Measurements from ENCODE around the gene PAFAH1B2. TPM values are rescaled to one million over a fixed set of nuclear protein-coding genes. Genes with fewer than 3 reads are reported as not detected.

The PAFAH1B2 gene
- polyA plus RNA-seq, 1 donor from 2014 or later = 85.9 TPM

DNA sequence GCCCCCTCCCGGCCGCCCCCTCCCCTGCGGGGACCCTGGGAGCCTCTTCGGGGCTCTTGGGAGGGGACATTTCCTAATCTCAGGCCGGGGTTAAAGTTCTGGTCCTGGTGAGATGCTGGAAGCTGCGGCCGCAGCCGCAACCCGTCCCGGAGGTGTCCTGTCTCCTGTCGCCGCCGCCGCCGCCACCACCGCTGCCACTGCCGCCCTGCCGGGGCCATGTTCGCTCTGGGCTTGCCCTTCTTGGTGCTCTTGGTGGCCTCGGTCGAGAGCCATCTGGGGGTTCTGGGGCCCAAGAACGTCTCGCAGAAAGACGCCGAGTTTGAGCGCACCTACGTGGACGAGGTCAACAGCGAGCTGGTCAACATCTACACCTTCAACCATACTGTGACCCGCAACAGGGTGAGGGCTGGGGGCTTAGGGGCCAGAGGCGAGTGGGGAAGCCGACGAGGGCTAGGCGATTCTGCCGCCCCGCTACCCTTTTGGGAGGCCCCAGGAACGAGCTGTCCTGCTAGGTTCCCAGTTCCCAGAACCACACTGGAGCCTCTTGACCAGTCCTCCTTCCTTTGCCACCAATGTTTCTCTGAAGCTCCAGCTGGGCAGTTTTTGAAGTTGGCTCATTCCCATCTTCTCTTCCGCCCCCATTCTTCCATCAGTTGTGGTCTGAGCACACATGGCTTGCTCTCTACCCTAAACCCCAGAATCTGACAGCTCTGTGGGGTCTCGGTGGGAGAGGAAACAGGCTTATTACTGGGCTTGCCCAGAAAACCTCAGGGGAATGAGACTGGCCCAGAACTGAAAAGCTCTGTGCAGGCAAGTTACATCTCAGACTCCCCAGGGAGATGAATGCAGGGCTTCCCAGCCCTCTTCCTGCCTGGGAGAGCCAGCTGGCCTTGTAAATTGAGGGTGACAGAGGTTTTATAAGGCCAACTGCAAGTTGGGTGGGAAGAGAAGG lies 35.2 kb downstream of the PAFAH1B2 start:
- Histone ChIP-seq H3K27ac (ENCODE audit: low read length) (peak overlapping the region; percentile 79), H3K9me2 (ENCODE audit: insufficient read depth, low read length) (no peaks in the 10 kb centered on the region), H3K4me3 (ENCODE audit: low read length) (peak overlapping the region; percentile 98), H3K4me2 (ENCODE audit: low read length) (peak overlapping the region; percentile 94), H3K9me3 (ENCODE audit: low read length) (no peaks in the 10 kb centered on the region), H3K27me3 (ENCODE audit: insufficient read depth, low read depth, low read length) (no peaks in the 10 kb centered on the region), H4K20me1 (ENCODE audit: insufficient read depth) (no peaks in the 10 kb centered on the region), H2AFZ (ENCODE audit: low read depth, low read length) (peak overlapping the region; percentile 56), H3K79me2 (replicated peaks; ENCODE audit: insufficient read depth, low read length) (no peaks in the 10 kb centered on the region), H3K36me3 (ENCODE audit: insufficient read depth, low read length) (no peaks in the 10 kb centered on the region), H3K9ac (ENCODE audit: low read length) (peak overlapping the region; percentile 77), H3F3A (ENCODE audit: insufficient read depth, low read length, poor library complexity, severe bottlenecking) (no peaks in the 10 kb centered on the region)
- TF ChIP-seq MXI1 (conservative IDR thresholded peaks at IDR 0.05; ENCODE audit: poor library complexity, severe bottlenecking) (peak; percentile 2), EZH2 (IDR thresholded peaks at IDR 0.05; ENCODE audit: borderline replicate concordance, insufficient read depth, low read length, poor library complexity, severe bottlenecking) (no peak)

DNA sequence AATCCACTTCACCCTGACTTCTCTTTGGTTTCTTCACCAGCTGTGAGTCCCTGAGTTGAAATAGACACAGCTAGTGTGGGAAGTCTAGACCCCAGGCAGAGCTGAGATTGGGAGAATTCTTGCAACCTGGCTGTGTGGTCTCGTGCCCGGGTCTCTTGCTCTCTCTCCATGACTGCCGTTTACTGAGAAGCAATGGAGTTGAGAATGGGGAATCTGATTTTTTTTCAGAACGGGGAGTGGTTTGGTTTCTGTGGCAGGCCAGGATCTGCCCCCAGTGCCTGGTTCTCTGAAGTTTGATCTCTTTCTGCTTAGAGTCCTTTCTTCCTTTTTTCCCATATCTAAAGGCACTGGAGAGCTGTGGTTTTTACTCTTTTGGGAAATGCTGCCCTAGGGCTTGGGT lies 35.9 kb downstream of the PAFAH1B2 start:
- no peaks in the 10 kb centered on the region for H3K9me2 ChIP-seq (ENCODE audit: insufficient read depth, low read length)
- H3K9me3 ChIP-seq (ENCODE audit: low read length) = no peaks in the 10 kb centered on the region
- H3K36me3 ChIP-seq (ENCODE audit: insufficient read depth, low read length) = no peaks in the 10 kb centered on the region
- no peaks in the 10 kb centered on the region for H3F3A ChIP-seq (ENCODE audit: insufficient read depth, low read length, poor library complexity, severe bottlenecking)
- TF ChIP-seq, protein P1, sequence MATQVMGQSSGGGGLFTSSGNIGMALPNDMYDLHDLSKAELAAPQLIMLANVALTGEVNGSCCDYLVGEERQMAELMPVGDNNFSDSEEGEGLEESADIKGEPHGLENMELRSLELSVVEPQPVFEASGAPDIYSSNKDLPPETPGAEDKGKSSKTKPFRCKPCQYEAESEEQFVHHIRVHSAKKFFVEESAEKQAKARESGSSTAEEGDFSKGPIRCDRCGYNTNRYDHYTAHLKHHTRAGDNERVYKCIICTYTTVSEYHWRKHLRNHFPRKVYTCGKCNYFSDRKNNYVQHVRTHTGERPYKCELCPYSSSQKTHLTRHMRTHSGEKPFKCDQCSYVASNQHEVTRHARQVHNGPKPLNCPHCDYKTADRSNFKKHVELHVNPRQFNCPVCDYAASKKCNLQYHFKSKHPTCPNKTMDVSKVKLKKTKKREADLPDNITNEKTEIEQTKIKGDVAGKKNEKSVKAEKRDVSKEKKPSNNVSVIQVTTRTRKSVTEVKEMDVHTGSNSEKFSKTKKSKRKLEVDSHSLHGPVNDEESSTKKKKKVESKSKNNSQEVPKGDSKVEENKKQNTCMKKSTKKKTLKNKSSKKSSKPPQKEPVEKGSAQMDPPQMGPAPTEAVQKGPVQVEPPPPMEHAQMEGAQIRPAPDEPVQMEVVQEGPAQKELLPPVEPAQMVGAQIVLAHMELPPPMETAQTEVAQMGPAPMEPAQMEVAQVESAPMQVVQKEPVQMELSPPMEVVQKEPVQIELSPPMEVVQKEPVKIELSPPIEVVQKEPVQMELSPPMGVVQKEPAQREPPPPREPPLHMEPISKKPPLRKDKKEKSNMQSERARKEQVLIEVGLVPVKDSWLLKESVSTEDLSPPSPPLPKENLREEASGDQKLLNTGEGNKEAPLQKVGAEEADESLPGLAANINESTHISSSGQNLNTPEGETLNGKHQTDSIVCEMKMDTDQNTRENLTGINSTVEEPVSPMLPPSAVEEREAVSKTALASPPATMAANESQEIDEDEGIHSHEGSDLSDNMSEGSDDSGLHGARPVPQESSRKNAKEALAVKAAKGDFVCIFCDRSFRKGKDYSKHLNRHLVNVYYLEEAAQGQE (IDR thresholded peaks at IDR 0.05; ENCODE audit: borderline replicate concordance) = no peak
- H3K27me3 ChIP-seq (ENCODE audit: insufficient read depth, low read depth, low read length) = no peaks in the 10 kb centered on the region
- H3K4me2 ChIP-seq (ENCODE audit: low read length) = peak overlapping the region; percentile 94
- H2AFZ ChIP-seq (ENCODE audit: low read depth, low read length) = no peak overlapping the region
- no peaks in the 10 kb centered on the region for H4K20me1 ChIP-seq (ENCODE audit: insufficient read depth)
- H3K79me2 ChIP-seq (replicated peaks; ENCODE audit: insufficient read depth, low read length) = no peaks in the 10 kb centered on the region
- H3K4me3 ChIP-seq (ENCODE audit: low read length) = peak overlapping the region; percentile 98
- H3K9ac ChIP-seq (ENCODE audit: low read length) = peak overlapping the region; percentile 77
- H3K27ac ChIP-seq (ENCODE audit: low read length) = no peak overlapping the region

DNA sequence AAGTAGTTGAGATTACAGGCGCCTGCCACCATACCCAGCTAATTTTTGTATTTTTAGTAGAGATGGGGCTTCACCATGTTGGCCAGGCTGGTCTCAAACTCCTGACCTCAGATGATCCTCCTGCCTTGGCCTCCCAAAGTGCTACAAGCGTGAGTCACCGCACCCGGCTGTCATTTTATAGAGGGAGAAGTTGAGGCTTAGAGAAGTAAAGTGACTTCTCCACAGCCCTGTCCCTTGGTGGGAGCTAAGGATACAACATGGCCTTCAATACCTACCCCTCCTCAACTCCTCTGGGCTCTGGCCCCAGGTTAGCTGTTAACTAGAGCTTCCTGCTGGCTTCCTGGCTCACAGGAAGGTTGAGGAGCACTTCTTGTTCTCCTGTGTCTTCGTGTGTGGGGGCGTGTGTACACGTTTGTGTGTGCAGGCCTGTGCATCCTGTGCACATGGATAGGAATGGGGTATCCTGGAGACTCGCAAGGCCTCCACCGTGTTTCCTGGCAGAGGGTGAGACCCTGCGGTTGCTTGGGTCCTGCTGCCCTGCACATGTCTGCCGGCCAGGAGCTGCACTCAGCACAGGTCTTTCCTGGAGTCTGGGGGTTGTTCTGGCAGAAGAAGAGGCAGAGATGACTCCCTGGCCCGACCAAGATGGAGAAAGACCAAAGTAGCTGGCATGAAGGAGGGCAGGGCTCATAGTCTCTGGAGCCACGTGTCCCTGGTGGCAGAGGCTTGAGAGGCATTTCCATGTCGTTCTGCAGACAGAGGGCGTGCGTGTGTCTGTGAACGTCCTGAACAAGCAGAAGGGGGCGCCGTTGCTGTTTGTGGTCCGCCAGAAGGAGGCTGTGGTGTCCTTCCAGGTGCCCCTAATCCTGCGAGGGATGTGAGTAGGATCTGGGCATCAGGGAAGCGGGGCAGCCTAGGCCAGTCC lies 36.8 kb downstream of the PAFAH1B2 start:
- Histone ChIP-seq H3K4me2 (ENCODE audit: low read length) (no peak overlapping the region), H3F3A (ENCODE audit: insufficient read depth, low read length, poor library complexity, severe bottlenecking) (no peaks in the 10 kb centered on the region), H3K36me3 (ENCODE audit: insufficient read depth, low read length) (no peaks in the 10 kb centered on the region), H3K9me2 (ENCODE audit: insufficient read depth, low read length) (no peaks in the 10 kb centered on the region), H3K79me2 (replicated peaks; ENCODE audit: insufficient read depth, low read length) (no peaks in the 10 kb centered on the region), H2AFZ (ENCODE audit: low read depth, low read length) (no peak overlapping the region), H3K4me3 (ENCODE audit: low read length) (no peak overlapping the region), H4K20me1 (ENCODE audit: insufficient read depth) (no peaks in the 10 kb centered on the region), H3K27ac (ENCODE audit: low read length) (no peak overlapping the region), H3K9ac (ENCODE audit: low read length) (no peak overlapping the region), H3K9me3 (ENCODE audit: low read length) (no peaks in the 10 kb centered on the region), H3K27me3 (ENCODE audit: insufficient read depth, low read depth, low read length) (no peaks in the 10 kb centered on the region)
- no peak for TF ChIP-seq POLR2AphosphoS5 (IDR thresholded peaks at IDR 0.05)
- TF ChIP-seq TAF1 (IDR thresholded peaks at IDR 0.05; ENCODE audit: low read depth) = no peak
- no peak for TF ChIP-seq SMC3 (conservative IDR thresholded peaks at IDR 0.05; ENCODE audit: poor library complexity)
- TF ChIP-seq, protein P2, sequence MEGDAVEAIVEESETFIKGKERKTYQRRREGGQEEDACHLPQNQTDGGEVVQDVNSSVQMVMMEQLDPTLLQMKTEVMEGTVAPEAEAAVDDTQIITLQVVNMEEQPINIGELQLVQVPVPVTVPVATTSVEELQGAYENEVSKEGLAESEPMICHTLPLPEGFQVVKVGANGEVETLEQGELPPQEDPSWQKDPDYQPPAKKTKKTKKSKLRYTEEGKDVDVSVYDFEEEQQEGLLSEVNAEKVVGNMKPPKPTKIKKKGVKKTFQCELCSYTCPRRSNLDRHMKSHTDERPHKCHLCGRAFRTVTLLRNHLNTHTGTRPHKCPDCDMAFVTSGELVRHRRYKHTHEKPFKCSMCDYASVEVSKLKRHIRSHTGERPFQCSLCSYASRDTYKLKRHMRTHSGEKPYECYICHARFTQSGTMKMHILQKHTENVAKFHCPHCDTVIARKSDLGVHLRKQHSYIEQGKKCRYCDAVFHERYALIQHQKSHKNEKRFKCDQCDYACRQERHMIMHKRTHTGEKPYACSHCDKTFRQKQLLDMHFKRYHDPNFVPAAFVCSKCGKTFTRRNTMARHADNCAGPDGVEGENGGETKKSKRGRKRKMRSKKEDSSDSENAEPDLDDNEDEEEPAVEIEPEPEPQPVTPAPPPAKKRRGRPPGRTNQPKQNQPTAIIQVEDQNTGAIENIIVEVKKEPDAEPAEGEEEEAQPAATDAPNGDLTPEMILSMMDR (IDR thresholded peaks at IDR 0.05; ENCODE audit: poor library complexity, severe bottlenecking) = peak; percentile 23
- no peak for TF ChIP-seq MXI1 (conservative IDR thresholded peaks at IDR 0.05; ENCODE audit: poor library complexity, severe bottlenecking)
- TF ChIP-seq, protein P1 (IDR thresholded peaks at IDR 0.05; ENCODE audit: borderline replicate concordance) = no peak
